Gastroesophageal sphincter (tissue), 4 donors: Measurements from ENCODE around the gene PIAS2. TPM values are rescaled to one million over a fixed set of nuclear protein-coding genes. Genes with fewer than 3 reads are reported as not detected.

ENCODE experiments used
- ATAC-seq: fragments of 150-250 bp; one replicate; pipeline ENCODE4 v1.9.1; 2016; ENCODE audit warnings: mild to moderate bottlenecking, moderate library complexity
- H3K27ac ChIP-seq, 4 donors: fragments of 200-600 bp; sonication (generic) in 3 of 4; 1 replicate in 3 of 4; 2 replicates in 1 of 4; pipeline ENCODE4 v1.5.1; 2016 to 2019
- H3K27me3 ChIP-seq: fragments of 200-600 bp; sonication (generic); one replicate; pipeline ENCODE4 v1.5.1; 2019
- H3K36me3 ChIP-seq, 2 donors: fragments of 200-600 bp; sonication (generic); one replicate each; pipeline ENCODE4 v1.5.1; 2019; ENCODE audit warnings: control low read depth in 1 of 2
- H3K4me1 ChIP-seq, 3 donors: fragments of 200-600 bp; sonication (generic); 1 replicate in 2 of 3; 2 replicates in 1 of 3; pipeline ENCODE4 v1.5.1; 2016 to 2019; ENCODE audit warnings: control low read depth in 2 of 3
- H3K4me3 ChIP-seq, 2 donors: fragments of 200-600 bp; sonication (generic); one replicate each; pipeline ENCODE4 v1.5.1; 2019; ENCODE audit warnings: mild to moderate bottlenecking in 1 of 2, moderate library complexity in 1 of 2
- H3K9me3 ChIP-seq, 3 donors: fragments of 200-600 bp; sonication (generic); one replicate each; pipeline ENCODE4 v1.5.1; 2017 to 2019; ENCODE audit warnings: control low read depth in 2 of 3
- CTCF ChIP-seq, 4 experiments: fragments of 200-600 bp in 2 of 4; fragments of 450-650 bp in 2 of 4; sonication (generic) in 1 of 4; IDR thresholded peaks; one replicate each; pipeline ENCODE4 v1.5.1; 2017 to 2019; ENCODE audit warnings: antibody characterized with exemption in 4 of 4, mild to moderate bottlenecking in 2 of 4, moderate library complexity in 2 of 4
- EP300 ChIP-seq: sonication (generic); formaldehyde crosslinking; IDR thresholded peaks from one replicate; pipeline ENCODE4 v1.6.1; 2017; ENCODE audit warnings: antibody characterized with exemption, mild to moderate bottlenecking
- POLR2A ChIP-seq, 2 donors: fragments of 450-650 bp; IDR thresholded peaks; one replicate each; pipeline ENCODE4 v1.6.1; 2017; ENCODE audit warnings: antibody characterized with exemption in 2 of 2, mild to moderate bottlenecking in 2 of 2, moderate library complexity in 1 of 2
- POLR2AphosphoS5 ChIP-seq: sonication (generic); formaldehyde crosslinking; IDR thresholded peaks from one replicate; pipeline ENCODE4 v1.6.1; 2017; ENCODE audit warnings: antibody characterized with exemption
- WGBS, 2 donors: methylation state at CpG; one replicate each; pipeline ENCODE4 v1.1.5; 2018; ENCODE audit warnings: low coverage in 1 of 2; 5-methylcytosine and 5-hydroxymethylcytosine counted together
- total RNA-seq, 4 donors: library from RNA; depleted of rRNA; stranded (reverse); fragments of >200 nt; gene quantifications; one replicate each; pipeline ENCODE4 v1.1.0, GENCODE V29; 2016

Gene PIAS2
- total RNA-seq, 4 donors from 2014 or later = 26.4 to 31.0 (median 28.1) TPM

- ATAC-seq = no peak
- Histone ChIP-seq H3K36me3 (no peaks in the 10 kb centered on the region), H3K27me3 (peaks cover 6% of the 10 kb centered on the region), H3K4me3 (no peak overlapping the region), H3K27ac (no peak overlapping the region), H3K4me1 (no peaks in the 10 kb centered on the region), H3K9me3 (no peaks in the 10 kb centered on the region)
- no peak for TF ChIP-seq POLR2AphosphoS5
- no peak for TF ChIP-seq POLR2A (IDR thresholded peaks at IDR 0.05)
- WGBS, 2 donors = 49 to 92% methylated on average over 2 of the region's 2 CpGs
Observed at GRCh38 chr18:46770708-46771107, 146.6 kb downstream of the PIAS2 start.

GRCh38 chr18:46768166-46768921 lies 149.0 kb downstream of the PIAS2 start:
- no peak overlapping the region for H3K4me3 ChIP-seq
- ATAC-seq = no peak
- no peak overlapping the region for H3K27ac ChIP-seq
- WGBS, 2 donors = 72 to 77% methylated on average over 2 of the region's 9 CpGs
- H3K36me3 ChIP-seq = no peaks in the 10 kb centered on the region
- H3K9me3 ChIP-seq = no peaks in the 10 kb centered on the region
- TF ChIP-seq POLR2A (IDR thresholded peaks at IDR 0.05) = no peak
- TF ChIP-seq POLR2AphosphoS5 = no peak
- no peak for TF ChIP-seq EP300
- TF ChIP-seq CTCF (IDR thresholded peaks at IDR 0.05) = no peak
- no peaks in the 10 kb centered on the region for H3K4me1 ChIP-seq
- H3K27me3 ChIP-seq = peaks cover 10% of the 10 kb centered on the region

GRCh38 chr18:46767217-46767616 lies 150.1 kb downstream of the PIAS2 start:
- H3K27me3 ChIP-seq = peaks cover 14% of the 10 kb centered on the region
- TF ChIP-seq CTCF (IDR thresholded peaks at IDR 0.05) (no peak), POLR2A (IDR thresholded peaks at IDR 0.05) (no peak), POLR2AphosphoS5 (no peak), EP300 (no peak)
- no peak overlapping the region for H3K4me3 ChIP-seq
- H3K36me3 ChIP-seq = no peaks in the 10 kb centered on the region
- no peak overlapping the region for H3K27ac ChIP-seq
- ATAC-seq = no peak
- no peaks in the 10 kb centered on the region for H3K9me3 ChIP-seq
- no peaks in the 10 kb centered on the region for H3K4me1 ChIP-seq

GRCh38 chr18:46764586-46764985 lies 152.7 kb downstream of the PIAS2 start:
- no peak for ATAC-seq
- Histone ChIP-seq H3K4me1 (no peaks in the 10 kb centered on the region), H3K27me3 (peaks cover 29% of the 10 kb centered on the region), H3K9me3 (no peaks in the 10 kb centered on the region), H3K36me3 (no peaks in the 10 kb centered on the region), H3K4me3 (no peak overlapping the region), H3K27ac (no peak overlapping the region)
- 86% methylated on average over 2 of the region's 2 CpGs; no CpG with 5 or more reads in 1 of the 2 donors for WGBS, 2 donors
- TF ChIP-seq EP300 (no peak), POLR2AphosphoS5 (no peak), CTCF (IDR thresholded peaks at IDR 0.05) (no peak), POLR2A (IDR thresholded peaks at IDR 0.05) (no peak)

- no peak for TF ChIP-seq EP300
- TF ChIP-seq POLR2A (IDR thresholded peaks at IDR 0.05) = no peak
- no peak for TF ChIP-seq POLR2AphosphoS5
- TF ChIP-seq CTCF (IDR thresholded peaks at IDR 0.05) = no peak
- no peak for ATAC-seq
- no peaks in the 10 kb centered on the region for H3K9me3 ChIP-seq
- 44 to 76% methylated on average over 1 to 2 of the region's 2 CpGs for WGBS, 2 donors
- no peak overlapping the region for H3K27ac ChIP-seq
- peaks cover 0 to 19% (median 9%) of the 10 kb centered on the region in 3 donors for H3K4me1 ChIP-seq
- no peak overlapping the region for H3K4me3 ChIP-seq
- peaks cover 54% of the 10 kb centered on the region for H3K27me3 ChIP-seq
- no peaks in the 10 kb centered on the region for H3K36me3 ChIP-seq
Observed at GRCh38 chr18:46761059-46761769, 156.1 kb downstream of the PIAS2 start.
